Measurements from ENCODE around the gene TMEM123. TPM values are rescaled to one million over a fixed set of nuclear protein-coding genes. Genes with fewer than 3 reads are reported as not detected.

Gene TMEM123
- polyA plus RNA-seq (2012; ENCODE audit: insufficient read depth, insufficient read length, low read depth), result 61.7 TPM

- Histone ChIP-seq H3K9me3 (no peaks in the 10 kb centered on the region), H3K27me3 (no peaks in the 10 kb centered on the region), H3K4me3 (ENCODE audit: low read depth, low read length) (peak within 1 kb of the TSS; percentile 88), H3K36me3 (peaks cover 10% of the 10 kb centered on the region), H3K4me1 (peaks cover 8% of the 10 kb centered on the region; the same call in 1 of the 2 replicates)
- TF ChIP-seq CTCF (IDR thresholded peaks at IDR 0.05; ENCODE audit: low read depth, low read length), result no peak
- DNase-seq, result peak; percentile 83
These were observed at the start of gene TMEM123 for GRCh38 chr11:102452461-102453301. Gene TMEM123 (minus strand): TSS chr11:102452765. CDS start chr11:102452623, 142 bp downstream.

GRCh38 chr11:102500829-102501228 is 48.3 kb upstream of the TMEM123 start:
- no peaks in the 10 kb centered on the region for H3K9me3 ChIP-seq
- H3K27me3 ChIP-seq, result peaks cover 8% of the 10 kb centered on the region
- DNase-seq, result no peak
- no peak for TF ChIP-seq CTCF (IDR thresholded peaks at IDR 0.05; ENCODE audit: low read depth, low read length)
- H3K4me3 ChIP-seq (ENCODE audit: low read depth, low read length), result no peak overlapping the region
- no peaks in the 10 kb centered on the region for H3K36me3 ChIP-seq
- H3K4me1 ChIP-seq, result no peaks in the 10 kb centered on the region

- TF ChIP-seq CTCF (IDR thresholded peaks at IDR 0.05; ENCODE audit: low read depth, low read length), result no peak
- peaks cover 8% of the 10 kb centered on the region for H3K27me3 ChIP-seq
- H3K4me3 ChIP-seq (ENCODE audit: low read depth, low read length), result no peak overlapping the region
- DNase-seq, result no peak
- H3K36me3 ChIP-seq, result no peaks in the 10 kb centered on the region
- H3K9me3 ChIP-seq, result no peaks in the 10 kb centered on the region
- H3K4me1 ChIP-seq, result no peaks in the 10 kb centered on the region
These were observed 47.4 kb upstream of the TMEM123 start for GRCh38 chr11:102499931-102500330.

GRCh38 chr11:102499151-102499550 is 46.6 kb upstream of the TMEM123 start:
- H3K4me1 ChIP-seq, result no peaks in the 10 kb centered on the region
- DNase-seq, result no peak
- peaks cover 8% of the 10 kb centered on the region for H3K27me3 ChIP-seq
- H3K36me3 ChIP-seq, result no peaks in the 10 kb centered on the region
- no peaks in the 10 kb centered on the region for H3K9me3 ChIP-seq
- H3K4me3 ChIP-seq (ENCODE audit: low read depth, low read length), result no peak overlapping the region
- TF ChIP-seq CTCF (IDR thresholded peaks at IDR 0.05; ENCODE audit: low read depth, low read length), result no peak

GRCh38 chr11:102497061-102497460 is 44.5 kb upstream of the TMEM123 start:
- Histone ChIP-seq H3K4me1 (no peaks in the 10 kb centered on the region), H3K36me3 (no peaks in the 10 kb centered on the region), H3K27me3 (peaks cover 3% of the 10 kb centered on the region), H3K9me3 (no peaks in the 10 kb centered on the region), H3K4me3 (ENCODE audit: low read depth, low read length) (no peak overlapping the region)
- no peak for DNase-seq
- no peak for TF ChIP-seq CTCF (IDR thresholded peaks at IDR 0.05; ENCODE audit: low read depth, low read length)
